Measurements from ENCODE around the gene MPG.
"Not testable (repeated sequence)": the region's sequence is repeated elsewhere in the genome, so short reads cannot be mapped to it uniquely, and the experiment has no call there.

The MPG gene
- total RNA-seq, result 11.6 to 103 (median 43.4) reads per million in 18 experiments

- peak; percentile 77 to 89 for DNase-seq
Measured at GRCh38 chr16:77807-78443, at the start of gene MPG. MPG (plus strand) TSS chr16:78225; CDS start chr16:78310, 85 bp downstream.

- DNase-seq, result not testable (repeated sequence)
Measured at GRCh38 chr16:30627-31026, 47.4 kb upstream of the MPG start.

- DNase-seq, result not testable (repeated sequence)
Measured at GRCh38 chr16:33154-33876, 44.7 kb upstream of the MPG start.

GRCh38 chr16:33877-34647 lies 44.0 kb upstream of the MPG start:
- no peak for DNase-seq

- DNase-seq, result no peak
Measured at GRCh38 chr16:34648-34987, 43.4 kb upstream of the MPG start.

- DNase-seq, result peak; percentile 84
Measured at GRCh38 chr16:35011-35677, 42.9 kb upstream of the MPG start.

GRCh38 chr16:35678-36305 lies 42.2 kb upstream of the MPG start:
- no peak for DNase-seq

GRCh38 chr16:36336-36984 lies 41.6 kb upstream of the MPG start:
- no peak for DNase-seq

GRCh38 chr16:37511-37910 lies 40.5 kb upstream of the MPG start:
- peak; percentile 78 to 82 for DNase-seq

GRCh38 chr16:38206-38605 lies 39.8 kb upstream of the MPG start:
- DNase-seq, result not testable (repeated sequence)

- DNase-seq, result peak in 1 of 2 donors; percentile 31
Measured at GRCh38 chr16:38941-39892, 38.8 kb upstream of the MPG start.

- DNase-seq, result no peak
Measured at GRCh38 chr16:41439-42068, 36.5 kb upstream of the MPG start.

- no peak for DNase-seq
Measured at GRCh38 chr16:42069-42457, 36.0 kb upstream of the MPG start.

- DNase-seq, result no peak
Measured at GRCh38 chr16:42691-43090, 35.3 kb upstream of the MPG start.

- DNase-seq, result no peak
Measured at GRCh38 chr16:43294-43693, 34.7 kb upstream of the MPG start.

- no peak for DNase-seq
Measured at GRCh38 chr16:44655-45054, 33.4 kb upstream of the MPG start.

GRCh38 chr16:45454-45853 lies 32.6 kb upstream of the MPG start:
- DNase-seq, result no peak

- DNase-seq, result not testable (repeated sequence)
Measured at GRCh38 chr16:46510-46909, 31.5 kb upstream of the MPG start.

- no peak for DNase-seq
Measured at GRCh38 chr16:47234-47633, 30.8 kb upstream of the MPG start.
